ENCODE results near the gene ARPIN.

- no peak for TF ChIP-seq EZH2phosphoT487 (IDR thresholded peaks at IDR 0.05; ENCODE audit: borderline replicate concordance, low read length)
- TF ChIP-seq CTCF (IDR thresholded peaks at IDR 0.05; ENCODE audit: low read depth, low read length, poor library complexity, severe bottlenecking), result no peak
These were observed 8.2 kb downstream of the ARPIN start for GRCh38 chr15:89904519-89904918.
